ENCODE results near the gene ADNP2.

- TF ChIP-seq CTCF (IDR thresholded peaks at IDR 0.05) (peak; percentile 43), EZH2 (IDR thresholded peaks at IDR 0.05; ENCODE audit: borderline replicate concordance, insufficient read depth, low read depth, low read length, poor library complexity, severe bottlenecking) (no peak)
Observed at GRCh38 chr18:80159713-80160636, 50.9 kb downstream of the ADNP2 start.

Measured in B cell (primary cell).